HG03521 (cell line): ENCODE measurements around the gene STK24.
A peak's percentile ranks its signal among the peaks of the same experiment; 100 is the strongest.

Experiments used
- ATAC-seq: cut with Tn5 transposase; IDR thresholded peaks from one replicate; pipeline ENCODE4 v1.9.1; 2021; ENCODE audit warnings: mild to moderate bottlenecking, moderate library complexity; ENCODE audit not compliant: unreplicated experiment

STK24 gene

GRCh38 chr13:98476538-98476966 is 100.4 kb downstream of the STK24 start:
- ATAC-seq: peak; percentile 97

GRCh38 chr13:98476106-98476505 is 100.8 kb downstream of the STK24 start:
- peak; percentile 32 for ATAC-seq

- ATAC-seq: no peak
Measured at GRCh38 chr13:98475522-98475921, 101.4 kb downstream of the STK24 start.

- ATAC-seq: no peak
Measured at GRCh38 chr13:98474761-98475160, 102.1 kb downstream of the STK24 start.

- ATAC-seq: no peak
Measured at GRCh38 chr13:98474292-98474691, 102.6 kb downstream of the STK24 start.

- no peak for ATAC-seq
Measured at GRCh38 chr13:98473788-98474144, 103.1 kb downstream of the STK24 start.

GRCh38 chr13:98473135-98473787 is 103.6 kb downstream of the STK24 start:
- ATAC-seq: no peak

- no peak for ATAC-seq
Measured at GRCh38 chr13:98471934-98472333, 105.0 kb downstream of the STK24 start.

GRCh38 chr13:98470920-98471319 is 106.0 kb downstream of the STK24 start:
- ATAC-seq: no peak

GRCh38 chr13:98468929-98469328 is 108.0 kb downstream of the STK24 start:
- no peak for ATAC-seq

- no peak for ATAC-seq
Measured at GRCh38 chr13:98468361-98468760, 108.5 kb downstream of the STK24 start.

GRCh38 chr13:98467263-98467985 is 109.5 kb downstream of the STK24 start:
- no peak for ATAC-seq

- no peak for ATAC-seq
Measured at GRCh38 chr13:98466634-98467236, 110.2 kb downstream of the STK24 start.

GRCh38 chr13:98462946-98463345 is 114.0 kb downstream of the STK24 start:
- no peak for ATAC-seq

GRCh38 chr13:98462241-98462882 is 114.5 kb downstream of the STK24 start:
- ATAC-seq: no peak

- no peak for ATAC-seq
Measured at GRCh38 chr13:98461486-98462240, 115.2 kb downstream of the STK24 start.

GRCh38 chr13:98460516-98460915 is 116.4 kb downstream of the STK24 start:
- ATAC-seq: no peak

GRCh38 chr13:98459721-98460370 is 117.1 kb downstream of the STK24 start:
- ATAC-seq: no peak

- no peak for ATAC-seq
Measured at GRCh38 chr13:98459171-98459681, 117.7 kb downstream of the STK24 start.

GRCh38 chr13:98458431-98458830 is 118.5 kb downstream of the STK24 start:
- no peak for ATAC-seq
